ENCODE measurements around the gene MYT1.

Gene MYT1

GRCh38 chr20:64180673-64181072, 16.4 kb downstream of the MYT1 start:
- H3K4me3 ChIP-seq (ENCODE audit: low read depth, low read length): no peak overlapping the region
- no peak for TF ChIP-seq CTCF (IDR thresholded peaks at IDR 0.05; ENCODE audit: control insufficient read depth, extremely low read depth, insufficient read depth)
- no peak for DNase-seq (ENCODE audit: low read depth)

GRCh38 chr20:64181391-64181790, 17.1 kb downstream of the MYT1 start:
- no peak overlapping the region for H3K4me3 ChIP-seq (ENCODE audit: low read depth, low read length)
- no peak for DNase-seq (ENCODE audit: low read depth)
- TF ChIP-seq CTCF (IDR thresholded peaks at IDR 0.05; ENCODE audit: control insufficient read depth, extremely low read depth, insufficient read depth): no peak

- no peak overlapping the region for H3K4me3 ChIP-seq (ENCODE audit: low read depth, low read length)
- TF ChIP-seq CTCF (IDR thresholded peaks at IDR 0.05; ENCODE audit: control insufficient read depth, extremely low read depth, insufficient read depth): no peak
- DNase-seq (ENCODE audit: low read depth): no peak
Measured at GRCh38 chr20:64182146-64182865, 18.1 kb downstream of the MYT1 start.

GRCh38 chr20:64183313-64183712, 19.1 kb downstream of the MYT1 start:
- DNase-seq (ENCODE audit: low read depth): no peak
- TF ChIP-seq CTCF (IDR thresholded peaks at IDR 0.05; ENCODE audit: control insufficient read depth, extremely low read depth, insufficient read depth): no peak
- H3K4me3 ChIP-seq (ENCODE audit: low read depth, low read length): no peak overlapping the region

- no peak for DNase-seq (ENCODE audit: low read depth)
- TF ChIP-seq CTCF (IDR thresholded peaks at IDR 0.05; ENCODE audit: control insufficient read depth, extremely low read depth, insufficient read depth): no peak
- no peak overlapping the region for H3K4me3 ChIP-seq (ENCODE audit: low read depth, low read length)
Measured at GRCh38 chr20:64184795-64185194, 20.5 kb downstream of the MYT1 start.

GRCh38 chr20:64185276-64185900, 21.1 kb downstream of the MYT1 start:
- H3K4me3 ChIP-seq (ENCODE audit: low read depth, low read length): no peak overlapping the region
- DNase-seq (ENCODE audit: low read depth): no peak
- TF ChIP-seq CTCF (IDR thresholded peaks at IDR 0.05; ENCODE audit: control insufficient read depth, extremely low read depth, insufficient read depth): no peak

Measured in LNCaP clone FGC (cell line).